CD14-positive monocyte (primary cell): ENCODE data around the gene PLEKHA7. TPM values are rescaled to one million over a fixed set of nuclear protein-coding genes. Genes with fewer than 3 reads are reported as not detected.

Experiments used
- DNase-seq, 3 donors: peaks; one replicate each; pipeline ENCODE4 v3.0.0-alpha.2; 2011 to 2022
- H2AFZ ChIP-seq: 2 replicates; pipeline ENCODE4 v1.6.0; 2012; ENCODE audit warnings: mild to moderate bottlenecking, low read depth, low read length, inconsistent platforms; ENCODE audit not compliant: insufficient read depth, poor library complexity, severe bottlenecking
- H3K27ac ChIP-seq, 2 donors: 1 replicate in 1 of 2; 2 replicates in 1 of 2; pipeline ENCODE4 v1.5.1; 2012 to 2013; ENCODE audit warnings: low read length in 2 of 2, control low read depth in 1 of 2, inconsistent platforms in 1 of 2, low read depth in 1 of 2, mild to moderate bottlenecking in 1 of 2
- H3K27me3 ChIP-seq, 2 donors: one replicate each; pipeline versions ENCODE4 v1.6.0 to v1.6.1; 2011 to 2013; ENCODE audit warnings: low read length in 2 of 2; ENCODE audit not compliant: control insufficient read depth in 2 of 2, insufficient read depth in 2 of 2
- H3K36me3 ChIP-seq, 2 donors: replicated peaks in 1 of 2; 1 replicate in 1 of 2; 2 replicates in 1 of 2; pipeline versions ENCODE4 v1.5.1 to v1.6.1; 2012 to 2013; ENCODE audit warnings: low read length in 2 of 2, control low read depth in 1 of 2, inconsistent platforms in 1 of 2, mild to moderate bottlenecking in 1 of 2; ENCODE audit not compliant: insufficient read depth in 2 of 2, control insufficient read depth in 1 of 2
- H3K4me1 ChIP-seq, 2 donors: 1 replicate in 1 of 2; 2 replicates in 1 of 2; pipeline versions ENCODE4 v1.5.1 to v1.6.1; 2012 to 2013; ENCODE audit warnings: low read length in 2 of 2, control low read depth in 1 of 2, inconsistent platforms in 1 of 2, mild to moderate bottlenecking in 1 of 2, moderate library complexity in 1 of 2; ENCODE audit not compliant: insufficient read depth in 2 of 2, control insufficient read depth in 1 of 2
- H3K4me2 ChIP-seq: replicated peaks from 2 replicates; pipeline ENCODE3; 2012; ENCODE audit warnings: low read length, moderate library complexity, mild to moderate bottlenecking; ENCODE audit not compliant: poor library complexity, severe bottlenecking; ENCODE audit errors: extremely low read depth
- H3K4me3 ChIP-seq, 3 experiments: fragments of 200-600 bp in 1 of 3; sonication (generic) in 1 of 3; replicated peaks in 1 of 3; 1 replicate in 2 of 3; 2 replicates in 1 of 3; pipeline ENCODE4 v1.5.1; 2011 to 2013; ENCODE audit warnings: low read length in 3 of 3, mild to moderate bottlenecking in 3 of 3, control low read depth in 2 of 3, low read depth in 2 of 3, inconsistent platforms in 1 of 3, moderate library complexity in 1 of 3
- H3K79me2 ChIP-seq: 2 replicates; pipeline ENCODE4 v1.6.0; 2012; ENCODE audit warnings: mild to moderate bottlenecking, control low read depth, inconsistent platforms, low read length, moderate library complexity; ENCODE audit not compliant: insufficient read depth
- H3K9ac ChIP-seq: 2 replicates; pipeline ENCODE4 v1.6.0; 2017; ENCODE audit warnings: low read length, mild to moderate bottlenecking; ENCODE audit not compliant: insufficient read depth, poor library complexity, severe bottlenecking
- H3K9me3 ChIP-seq, 2 donors: replicated peaks in 1 of 2; 1 replicate in 1 of 2; 2 replicates in 1 of 2; pipeline versions ENCODE4 v1.5.1 to v1.6.1; 2012 to 2013; ENCODE audit warnings: low read length in 2 of 2, control low read depth in 1 of 2; ENCODE audit not compliant: control insufficient read depth in 1 of 2, insufficient read depth in 1 of 2
- H4K20me1 ChIP-seq: 2 replicates; pipeline ENCODE4 v1.6.0; 2012; ENCODE audit warnings: mild to moderate bottlenecking, low read length, control low read depth, moderate library complexity; ENCODE audit not compliant: insufficient read depth
- H3K27ac Mint-ChIP-seq, 7 donors: one replicate each; pipeline ENCODE4 v1.8.0; 2020; ENCODE audit warnings: mild to moderate bottlenecking in 7 of 7, mixed read lengths in 7 of 7, moderate library complexity in 6 of 7, inconsistent platforms in 2 of 7
- H3K27me3 Mint-ChIP-seq, 3 donors: one replicate each; pipeline ENCODE4 v1.8.0; 2021 to 2022; ENCODE audit warnings: low read depth in 3 of 3, mild to moderate bottlenecking in 3 of 3, mixed read lengths in 3 of 3, moderate library complexity in 3 of 3, inconsistent platforms in 1 of 3
- H3K36me3 Mint-ChIP-seq, 2 donors: one replicate each; pipeline ENCODE4 v1.8.0; 2020; ENCODE audit warnings: mixed read lengths in 2 of 2, inconsistent platforms in 1 of 2, mild to moderate bottlenecking in 1 of 2
- H3K4me1 Mint-ChIP-seq: one replicate; pipeline ENCODE4 v1.8.0; 2020; ENCODE audit warnings: mild to moderate bottlenecking, mixed read lengths
- H3K4me3 Mint-ChIP-seq, 2 donors: one replicate each; pipeline ENCODE4 v1.8.0; 2020; ENCODE audit warnings: mild to moderate bottlenecking in 2 of 2, mixed read lengths in 2 of 2, moderate library complexity in 1 of 2
- H3K9me3 Mint-ChIP-seq, 7 donors: one replicate each; pipeline ENCODE4 v1.8.0; 2020 to 2022; ENCODE audit warnings: mixed read lengths in 7 of 7, mild to moderate bottlenecking in 6 of 7, moderate library complexity in 6 of 7, inconsistent platforms in 2 of 7
- WGBS: methylation state at CpG from one replicate; pipeline ENCODE4 v1.1.5; 2013; ENCODE audit warnings: missing lambda C conversion rate; ENCODE audit not compliant: insufficient coverage; 5-methylcytosine and 5-hydroxymethylcytosine counted together
- intact Hi-C, 2 donors: fragments of 100-400 bp; cut with micrococcal nuclease; formaldehyde crosslinking; loops; one replicate each; pipeline versions ENCODE4 v1.15.0 to v1.15.1; 2023
- polyA plus RNA-seq, 3 donors: library from polyadenylated mRNA; depleted of rRNA in 1 of 3; unstranded in 2 of 3; stranded (reverse) in 1 of 3; fragments of 300-500 nt in 2 of 3; fragments of >200 nt in 1 of 3; fragmentation: Illumina TruSeq in 2 of 3; gene quantifications; 1 replicate in 2 of 3; 2 replicates in 1 of 3; pipeline ENCODE4 v1.2.3, GENCODE V29; 2012 to 2021
- TF ChIP-seq, protein P1 (sequence below): fragments of 200-600 bp; IDR thresholded peaks from one replicate; pipeline ENCODE4 v1.8.0; 2022; ENCODE audit warnings: antibody characterized with exemption, mild to moderate bottlenecking

Gene PLEKHA7
- polyA plus RNA-seq, 3 donors, result 0.05 to 0.92 (median 0.22) TPM

DNA sequence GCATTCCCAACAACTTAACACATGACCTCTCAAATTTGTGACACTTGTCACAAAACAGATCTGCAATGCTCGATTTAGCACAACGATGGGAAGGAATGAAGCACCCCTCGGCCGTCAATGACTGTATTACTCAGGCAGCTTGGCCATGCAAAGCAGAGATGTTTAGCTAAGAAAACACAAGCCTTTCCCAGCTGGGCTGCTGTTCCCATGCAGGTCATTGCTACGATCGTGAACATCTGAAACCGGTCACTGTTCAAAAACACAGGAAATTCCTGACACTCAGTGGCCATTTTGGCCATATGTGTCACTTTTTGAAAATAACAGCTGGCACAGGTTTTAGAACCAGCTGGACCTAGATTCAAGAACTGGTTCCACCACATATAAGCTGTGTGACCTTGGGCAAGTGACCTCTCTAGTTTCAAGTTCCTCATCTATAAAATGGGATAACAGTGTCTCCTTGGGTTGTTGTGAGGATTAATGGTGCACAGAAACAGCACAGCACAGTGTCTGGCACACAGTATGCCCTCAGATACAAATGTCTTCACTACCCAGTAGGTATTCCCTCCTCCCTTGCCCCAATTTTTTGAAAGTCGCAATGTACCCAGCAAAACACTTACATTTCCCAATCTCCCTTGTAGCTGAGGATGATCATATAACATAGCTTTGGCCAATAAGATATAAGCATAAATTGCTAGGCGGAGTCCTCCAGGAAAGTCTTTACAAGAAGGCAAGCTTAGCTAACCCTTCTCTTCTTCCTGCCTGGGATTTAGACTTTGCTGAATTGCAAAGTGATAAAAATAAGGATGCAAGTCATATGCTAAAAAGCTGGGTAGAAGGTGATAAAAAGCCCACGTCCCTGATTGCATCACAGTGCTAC, 182.7 kb downstream of the PLEKHA7 start:
- intact Hi-C loops, result no loop called here
- no peak overlapping the region for H3K9ac ChIP-seq
- Mint-ChIP-seq H3K27me3 (peaks cover 0 to 1% (median under 1%) of the 10 kb centered on the region in 3 donors), H3K36me3 (no peaks in the 10 kb centered on the region), H3K4me1 (no peaks in the 10 kb centered on the region), H3K4me3 (no peak overlapping the region), H3K9me3 (peaks cover 0 to 4% (median 0%) of the 10 kb centered on the region in 7 donors), H3K27ac (no peak overlapping the region)
- H3K4me3 ChIP-seq, result no peak overlapping the region
- no peaks in the 10 kb centered on the region for H3K36me3 ChIP-seq
- no peak overlapping the region for H3K4me2 ChIP-seq
- no peaks in the 10 kb centered on the region for H3K27me3 ChIP-seq
- 99% methylated on average over 7 of the region's 10 CpGs for WGBS
- no peak for DNase-seq
- no peaks in the 10 kb centered on the region for H3K4me1 ChIP-seq
- TF ChIP-seq, protein P1, sequence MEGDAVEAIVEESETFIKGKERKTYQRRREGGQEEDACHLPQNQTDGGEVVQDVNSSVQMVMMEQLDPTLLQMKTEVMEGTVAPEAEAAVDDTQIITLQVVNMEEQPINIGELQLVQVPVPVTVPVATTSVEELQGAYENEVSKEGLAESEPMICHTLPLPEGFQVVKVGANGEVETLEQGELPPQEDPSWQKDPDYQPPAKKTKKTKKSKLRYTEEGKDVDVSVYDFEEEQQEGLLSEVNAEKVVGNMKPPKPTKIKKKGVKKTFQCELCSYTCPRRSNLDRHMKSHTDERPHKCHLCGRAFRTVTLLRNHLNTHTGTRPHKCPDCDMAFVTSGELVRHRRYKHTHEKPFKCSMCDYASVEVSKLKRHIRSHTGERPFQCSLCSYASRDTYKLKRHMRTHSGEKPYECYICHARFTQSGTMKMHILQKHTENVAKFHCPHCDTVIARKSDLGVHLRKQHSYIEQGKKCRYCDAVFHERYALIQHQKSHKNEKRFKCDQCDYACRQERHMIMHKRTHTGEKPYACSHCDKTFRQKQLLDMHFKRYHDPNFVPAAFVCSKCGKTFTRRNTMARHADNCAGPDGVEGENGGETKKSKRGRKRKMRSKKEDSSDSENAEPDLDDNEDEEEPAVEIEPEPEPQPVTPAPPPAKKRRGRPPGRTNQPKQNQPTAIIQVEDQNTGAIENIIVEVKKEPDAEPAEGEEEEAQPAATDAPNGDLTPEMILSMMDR, result no peak
- H3K79me2 ChIP-seq, result no peaks in the 10 kb centered on the region
- no peaks in the 10 kb centered on the region for H4K20me1 ChIP-seq
- no peak overlapping the region for H3K27ac ChIP-seq
- H3K9me3 ChIP-seq, result no peaks in the 10 kb centered on the region
- no peak overlapping the region for H2AFZ ChIP-seq

DNA sequence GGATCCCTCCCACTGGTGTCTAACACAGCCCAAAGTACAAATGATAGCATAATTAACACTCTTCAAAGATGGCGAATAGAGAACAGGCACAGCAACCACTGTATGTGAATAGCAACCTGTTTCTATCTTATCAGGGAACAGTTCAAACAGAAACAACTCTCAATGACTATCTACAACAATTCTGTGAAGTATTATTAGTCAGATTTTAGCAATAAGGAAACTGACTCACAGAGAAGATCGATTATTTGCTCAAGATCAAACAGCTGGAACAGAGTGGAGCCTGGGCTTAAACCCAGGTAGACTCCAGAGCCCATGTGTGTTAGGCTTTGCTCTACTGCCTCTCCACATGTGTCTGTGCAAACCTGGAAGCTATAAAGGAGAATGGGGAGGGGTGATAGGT, 187.1 kb downstream of the PLEKHA7 start:
- no peak overlapping the region for H2AFZ ChIP-seq
- no peaks in the 10 kb centered on the region for H3K36me3 ChIP-seq
- peaks cover 1 to 2% (median 1%) of the 10 kb centered on the region in 3 donors for H3K27me3 Mint-ChIP-seq
- H3K27ac ChIP-seq, result no peak overlapping the region
- H3K36me3 Mint-ChIP-seq, result no peaks in the 10 kb centered on the region
- H4K20me1 ChIP-seq, result no peaks in the 10 kb centered on the region
- TF ChIP-seq, protein P1, result no peak
- H3K9me3 Mint-ChIP-seq, result peaks cover 0 to 4% (median 0%) of the 10 kb centered on the region in 7 donors
- no peak overlapping the region for H3K4me3 ChIP-seq
- no peak overlapping the region for H3K27ac Mint-ChIP-seq
- no peaks in the 10 kb centered on the region for H3K27me3 ChIP-seq
- DNase-seq, result no peak
- no peaks in the 10 kb centered on the region for H3K4me1 Mint-ChIP-seq
- no peaks in the 10 kb centered on the region for H3K4me1 ChIP-seq
- intact Hi-C loops, result no loop called here
- H3K4me3 Mint-ChIP-seq, result no peak overlapping the region
- H3K79me2 ChIP-seq, result no peaks in the 10 kb centered on the region
- H3K9me3 ChIP-seq, result no peaks in the 10 kb centered on the region
- no peak overlapping the region for H3K4me2 ChIP-seq
- WGBS, result 100% methylated on average over 1 of the region's 2 CpGs
- H3K9ac ChIP-seq, result no peak overlapping the region
